OCI-LY7 (cell line): ENCODE data around the gene GMEB2. TPM values are rescaled to one million over a fixed set of nuclear protein-coding genes. Genes with fewer than 3 reads are reported as not detected.

Experiments
- BruUV-seq: library from RNA; stranded (reverse); fragments of 400-500 nt; replicated peaks from 2 replicates; lab custom pipeline; 2021; lab: Mats Ljungman, UMichigan
- CTCF ChIA-PET: fragments of 300-600 bp; sonication (Branson Sonifier 250); formaldehyde crosslinking; loops from one replicate; lab custom pipeline; 2022; ENCODE audit warnings: antibody characterized with exemption; ENCODE audit not compliant: unreplicated experiment; lab: Charles Lee
- POLR2A ChIA-PET: fragments of 300-600 bp; sonication (Branson Sonifier 250); formaldehyde crosslinking; loops from one replicate; lab custom pipeline; 2022; ENCODE audit warnings: antibody characterized with exemption; lab: Charles Lee
- DNase-seq: peaks from one replicate; pipeline ENCODE4 v3.0.0-alpha.2; 2015; ENCODE audit warnings: low spot score
- H2AFZ ChIP-seq: fragments of 200-600 bp; sonication (generic), shearing (Covaris generic); 2 replicates; pipeline ENCODE4 v1.6.1; 2014; ENCODE audit warnings: mild to moderate bottlenecking, antibody characterized with exemption, low read length, moderate library complexity
- H3K27ac ChIP-seq: fragments of 200-600 bp; sonication (generic); 2 replicates; pipeline ENCODE4 v1.5.1; 2014; ENCODE audit warnings: mixed run types, low read depth, mild to moderate bottlenecking, moderate library complexity, low read length, inconsistent platforms; ENCODE audit not compliant: poor library complexity, severe bottlenecking
- H3K36me3 ChIP-seq: fragments of 200-600 bp; sonication (generic); 2 replicates; pipeline ENCODE4 v1.6.1; 2014; ENCODE audit warnings: mild to moderate bottlenecking, antibody characterized with exemption, low read length, moderate library complexity, mixed read lengths; ENCODE audit not compliant: insufficient read depth
- H3K4me1 ChIP-seq: fragments of 200-600 bp; sonication (generic); 2 replicates; pipeline ENCODE4 v1.5.1; 2014; ENCODE audit warnings: mild to moderate bottlenecking, low read length; ENCODE audit not compliant: insufficient read depth, poor library complexity, severe bottlenecking
- H3K4me2 ChIP-seq: fragments of 200-600 bp; sonication (generic); 2 replicates; pipeline ENCODE4 v1.6.1; 2014; ENCODE audit warnings: mild to moderate bottlenecking, low read length
- H3K4me3 ChIP-seq: fragments of 200-600 bp; sonication (generic); 2 replicates; pipeline ENCODE4 v1.5.1; 2014; ENCODE audit warnings: mild to moderate bottlenecking, low read depth, low read length; ENCODE audit not compliant: poor library complexity, severe bottlenecking
- H3K79me2 ChIP-seq: fragments of 200-600 bp; sonication (generic); 2 replicates; pipeline ENCODE4 v1.6.1; 2016; ENCODE audit warnings: low read depth, mild to moderate bottlenecking, low read length, moderate library complexity, mixed read lengths; ENCODE audit not compliant: insufficient read depth
- H3K9me2 ChIP-seq: fragments of 200-600 bp; sonication (generic); 2 replicates; pipeline ENCODE4 v1.6.1; 2016; ENCODE audit warnings: mild to moderate bottlenecking, low read length, mixed read lengths; ENCODE audit not compliant: insufficient read depth
- H3K9me3 ChIP-seq: fragments of 200-600 bp; sonication (generic); 2 replicates; pipeline ENCODE4 v1.6.1; 2014; ENCODE audit warnings: mild to moderate bottlenecking, mixed run types, low read length, mixed read lengths
- H4K20me1 ChIP-seq: fragments of 200-600 bp; sonication (generic); 2 replicates; pipeline ENCODE4 v1.6.1; 2014; ENCODE audit warnings: mild to moderate bottlenecking, antibody characterized with exemption, low read length, moderate library complexity, mixed read lengths; ENCODE audit not compliant: insufficient read depth
- CTCF ChIP-seq: fragments of 200-600 bp; sonication (generic); conservative IDR thresholded peaks from 2 replicates; pipeline ENCODE4 v1.5.1; 2014; ENCODE audit warnings: mild to moderate bottlenecking, antibody characterized with exemption, low read length, moderate library complexity, mixed read lengths
- EZH2phosphoT487 ChIP-seq: fragments of 200-600 bp; sonication (generic); IDR thresholded peaks from 2 replicates; pipeline ENCODE4 v1.6.1; 2018; ENCODE audit warnings: low read depth, borderline replicate concordance, mild to moderate bottlenecking, mixed run types, antibody characterized with exemption, low read length, moderate library complexity, mixed read lengths
- intact Hi-C: fragments of 100-400 bp; cut with micrococcal nuclease; formaldehyde crosslinking; loops from one replicate; pipeline ENCODE4 v1.10.0; 2022; ENCODE audit not compliant: unreplicated experiment
- total RNA-seq, 2 experiments: library from RNA; depleted of rRNA in 1 of 2; stranded (reverse); fragments of >200 nt in 1 of 2; shearing (Covaris generic) in 1 of 2; gene quantifications; 2 replicates each; pipeline ENCODE4 v1.2.3, GENCODE V29; 2014 to 2022

The GMEB2 gene
- total RNA-seq, 2 experiments from 2014 or later, result 15.6 TPM

- Histone ChIP-seq H3K4me2 (no peak overlapping the region), H3K4me1 (no peaks in the 10 kb centered on the region), H2AFZ (no peak overlapping the region), H3K9me2 (no peaks in the 10 kb centered on the region), H3K27ac (no peak overlapping the region), H3K36me3 (peaks cover 24% of the 10 kb centered on the region), H3K4me3 (no peak overlapping the region), H4K20me1 (no peaks in the 10 kb centered on the region), H3K9me3 (no peaks in the 10 kb centered on the region), H3K79me2 (no peaks in the 10 kb centered on the region)
- no TSS peak for BruUV-seq
- no peak for DNase-seq
- intact Hi-C loops, result no loop called here
- ChIA-PET POLR2A (no interaction called here), CTCF (no interaction called here)
- TF ChIP-seq CTCF, result no peak
Measured at GRCh38 chr20:63591147-63591533, 35.8 kb downstream of the GMEB2 start.

- POLR2A ChIA-PET, result no interaction called here
Measured at GRCh38 chr20:63590218-63591146, 36.4 kb downstream of the GMEB2 start.

More at GRCh38 chr20:63590218-63591146, 36.4 kb downstream of the GMEB2 start:
- TF ChIP-seq EZH2phosphoT487 (no peak), CTCF (no peak)
- intact Hi-C loops, result no loop called here
- CTCF ChIA-PET, result no interaction called here
- Histone ChIP-seq H3K36me3 (peaks cover 24% of the 10 kb centered on the region), H3K79me2 (no peaks in the 10 kb centered on the region), H3K9me2 (no peaks in the 10 kb centered on the region), H3K9me3 (no peaks in the 10 kb centered on the region), H3K4me1 (no peaks in the 10 kb centered on the region), H4K20me1 (no peaks in the 10 kb centered on the region), H3K4me2 (no peak overlapping the region), H3K4me3 (no peak overlapping the region), H2AFZ (no peak overlapping the region), H3K27ac (no peak overlapping the region)
- no TSS peak for BruUV-seq
- DNase-seq, result no peak
